GM12891 (cell line): ENCODE results near the gene DHTKD1. TPM values are rescaled to one million over a fixed set of nuclear protein-coding genes. Genes with fewer than 3 reads are reported as not detected.
A peak's percentile ranks its signal among the peaks of the same experiment; 100 is the strongest.

Experiments used
- DNase-seq: peaks from one replicate; pipeline ENCODE4 v3.0.0; 2011; ENCODE audit warnings: low spot score; ENCODE audit not compliant: insufficient read length
- FAIRE-seq: peaks from 2 replicates; lab custom pipeline; 2011; peaks lifted over from hg19 to GRCh38; lab: Jason Lieb, UNC
- PAX5 ChIP-seq: IDR thresholded peaks from 2 replicates; pipeline ENCODE4 v1.6.1; 2011; ENCODE audit warnings: low read length, moderate library complexity, mild to moderate bottlenecking; ENCODE audit not compliant: insufficient read depth, severe bottlenecking
- POLR2A ChIP-seq: IDR thresholded peaks from 2 replicates; pipeline ENCODE4 v1.6.1; 2011; ENCODE audit warnings: low read depth, low read length, control low read depth
- POLR2AphosphoS5 ChIP-seq: IDR thresholded peaks from 2 replicates; pipeline ENCODE4 v1.6.1; 2011; ENCODE audit warnings: low read depth, low read length, control low read depth
- POU2F2 ChIP-seq: IDR thresholded peaks from 2 replicates; pipeline ENCODE4 v1.6.1; 2011; ENCODE audit warnings: low read depth, mild to moderate bottlenecking, control low read depth, low read length, moderate library complexity
- SPI1 ChIP-seq: IDR thresholded peaks from 2 replicates; pipeline ENCODE4 v1.6.1; 2011; ENCODE audit warnings: low read depth, low read length, control low read depth
- TAF1 ChIP-seq: IDR thresholded peaks from 2 replicates; pipeline ENCODE4 v1.6.1; 2011; ENCODE audit warnings: low read depth, low read length, control low read depth
- polyA plus RNA-seq: library from polyadenylated mRNA; unstranded; fragments of >200 nt; gene quantifications from one replicate; pipeline ENCODE4 v1.2.1, GENCODE V29; 2012; ENCODE audit warnings: low read depth, missing spikeins, inconsistent platforms; ENCODE audit not compliant: missing spikeins

Gene DHTKD1, protein sequence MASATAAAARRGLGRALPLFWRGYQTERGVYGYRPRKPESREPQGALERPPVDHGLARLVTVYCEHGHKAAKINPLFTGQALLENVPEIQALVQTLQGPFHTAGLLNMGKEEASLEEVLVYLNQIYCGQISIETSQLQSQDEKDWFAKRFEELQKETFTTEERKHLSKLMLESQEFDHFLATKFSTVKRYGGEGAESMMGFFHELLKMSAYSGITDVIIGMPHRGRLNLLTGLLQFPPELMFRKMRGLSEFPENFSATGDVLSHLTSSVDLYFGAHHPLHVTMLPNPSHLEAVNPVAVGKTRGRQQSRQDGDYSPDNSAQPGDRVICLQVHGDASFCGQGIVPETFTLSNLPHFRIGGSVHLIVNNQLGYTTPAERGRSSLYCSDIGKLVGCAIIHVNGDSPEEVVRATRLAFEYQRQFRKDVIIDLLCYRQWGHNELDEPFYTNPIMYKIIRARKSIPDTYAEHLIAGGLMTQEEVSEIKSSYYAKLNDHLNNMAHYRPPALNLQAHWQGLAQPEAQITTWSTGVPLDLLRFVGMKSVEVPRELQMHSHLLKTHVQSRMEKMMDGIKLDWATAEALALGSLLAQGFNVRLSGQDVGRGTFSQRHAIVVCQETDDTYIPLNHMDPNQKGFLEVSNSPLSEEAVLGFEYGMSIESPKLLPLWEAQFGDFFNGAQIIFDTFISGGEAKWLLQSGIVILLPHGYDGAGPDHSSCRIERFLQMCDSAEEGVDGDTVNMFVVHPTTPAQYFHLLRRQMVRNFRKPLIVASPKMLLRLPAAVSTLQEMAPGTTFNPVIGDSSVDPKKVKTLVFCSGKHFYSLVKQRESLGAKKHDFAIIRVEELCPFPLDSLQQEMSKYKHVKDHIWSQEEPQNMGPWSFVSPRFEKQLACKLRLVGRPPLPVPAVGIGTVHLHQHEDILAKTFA
- polyA plus RNA-seq, result 12.3 TPM

DNA sequence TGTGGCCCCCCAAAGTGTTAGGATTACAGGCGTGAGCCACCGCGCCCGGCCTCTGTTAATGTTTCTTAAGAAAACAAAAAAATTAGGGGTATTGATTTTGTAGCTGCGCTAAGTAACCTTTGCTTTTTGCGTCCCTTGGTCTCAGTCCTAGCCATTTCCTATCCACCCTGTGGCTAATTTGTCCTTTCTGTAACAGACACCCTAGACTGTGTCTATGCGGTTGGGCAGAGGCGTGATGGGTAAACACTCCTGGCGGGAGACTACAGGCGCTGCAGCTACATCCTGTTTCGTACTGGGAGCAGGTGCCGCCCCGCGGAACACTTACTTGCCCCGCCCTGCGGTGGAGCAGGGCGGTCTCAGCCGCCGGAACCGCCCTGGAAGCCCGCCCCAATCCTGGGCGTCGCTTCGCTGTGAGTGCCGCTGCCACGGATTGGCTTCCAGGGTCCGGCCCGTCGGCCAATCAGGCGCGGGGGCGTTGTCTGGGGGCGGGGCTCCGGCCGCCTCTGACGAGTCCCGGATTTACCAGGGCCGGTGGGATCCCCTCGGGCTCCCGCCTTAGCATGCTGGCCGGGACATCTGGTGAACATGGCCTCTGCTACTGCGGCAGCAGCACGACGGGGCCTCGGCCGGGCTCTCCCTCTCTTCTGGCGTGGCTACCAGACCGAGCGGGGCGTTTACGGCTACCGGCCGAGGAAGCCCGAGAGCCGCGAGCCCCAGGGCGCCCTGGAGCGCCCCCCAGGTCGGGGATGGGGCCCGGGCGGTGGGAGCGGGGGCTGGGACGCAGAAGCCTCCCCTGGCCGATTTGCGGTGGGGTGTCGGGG is at the start of gene DHTKD1:
Gene DHTKD1 (plus strand): TSS at position 506 of the 821 bp plus-strand sequence. CDS start 80 bp downstream, at position 586.
- peak; percentile 55 for TF ChIP-seq POLR2A
- peak; percentile 15 for TF ChIP-seq PAX5
- no peak for TF ChIP-seq SPI1
- TF ChIP-seq POU2F2, result no peak
- TF ChIP-seq TAF1, result peak; percentile 63; the same call in 1 of the 2 replicates
- TF ChIP-seq POLR2AphosphoS5, result peak; percentile 64; the same call in 1 of the 2 replicates

DNA sequence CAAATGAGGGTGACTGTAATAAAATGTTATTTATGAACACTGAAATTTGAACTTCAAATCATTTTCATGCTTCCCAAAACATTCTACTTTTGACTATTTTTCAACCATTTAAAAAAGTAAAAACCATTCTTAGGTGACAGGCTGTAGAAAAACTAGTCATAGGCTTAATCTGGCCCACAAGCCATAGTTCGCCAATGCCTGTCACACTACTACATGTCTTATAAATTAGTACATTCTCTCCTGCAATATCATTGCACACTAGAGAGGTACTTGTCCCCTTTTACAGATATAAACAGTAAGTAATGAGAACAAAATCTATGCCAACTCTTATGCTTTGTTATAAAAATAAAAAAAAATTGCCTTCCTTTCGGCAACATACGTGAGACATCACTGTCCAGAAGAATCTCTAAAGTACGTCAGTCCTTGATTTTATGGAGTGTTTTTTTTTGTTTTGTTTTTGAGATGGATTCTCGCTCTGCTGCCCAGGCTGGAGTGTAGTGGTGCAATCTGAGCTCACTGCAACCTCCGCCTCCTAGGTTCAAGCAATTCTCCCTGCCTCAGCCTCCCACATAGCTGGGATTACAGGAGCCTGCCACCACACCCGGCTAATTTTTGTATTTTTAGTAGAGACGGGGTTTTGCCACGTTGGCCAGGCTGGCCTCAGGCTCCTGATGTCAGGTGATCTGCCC is 49.3 kb upstream of the DHTKD1 start:
- DNase-seq (no peak), FAIRE-seq (no peak)

More for the DNA sequence above, at the start of gene DHTKD1:
- DNase-seq, result peak; percentile 97
- peak; percentile 98 for FAIRE-seq

DNA sequence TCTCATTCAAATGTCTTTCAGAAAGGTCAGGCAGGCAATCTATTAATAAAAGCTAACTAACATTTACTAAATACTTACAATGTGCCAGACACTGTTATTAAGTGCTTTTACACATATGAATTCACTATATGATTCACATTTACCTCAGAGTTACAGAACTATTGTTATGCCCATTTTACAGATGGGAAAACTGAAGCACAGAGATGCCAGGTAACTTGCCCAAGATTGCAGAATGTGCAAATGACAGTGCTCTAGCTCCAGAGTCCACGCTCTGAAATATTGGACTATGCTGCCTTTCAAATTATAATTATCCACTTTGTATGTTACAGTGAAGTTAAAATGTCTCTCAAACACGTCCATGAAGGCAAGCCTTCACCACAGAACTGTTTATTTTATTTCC is 48.2 kb upstream of the DHTKD1 start:
- FAIRE-seq (no peak), DNase-seq (no peak)
- no peak for TF ChIP-seq TAF1
- no peak for TF ChIP-seq POLR2A
- no peak for TF ChIP-seq POU2F2
- TF ChIP-seq PAX5, result no peak
- TF ChIP-seq SPI1, result no peak
- TF ChIP-seq POLR2AphosphoS5, result no peak

More for the DNA sequence above, 49.3 kb upstream of the DHTKD1 start:
- TF ChIP-seq POLR2AphosphoS5, result no peak
- no peak for TF ChIP-seq PAX5

DNA sequence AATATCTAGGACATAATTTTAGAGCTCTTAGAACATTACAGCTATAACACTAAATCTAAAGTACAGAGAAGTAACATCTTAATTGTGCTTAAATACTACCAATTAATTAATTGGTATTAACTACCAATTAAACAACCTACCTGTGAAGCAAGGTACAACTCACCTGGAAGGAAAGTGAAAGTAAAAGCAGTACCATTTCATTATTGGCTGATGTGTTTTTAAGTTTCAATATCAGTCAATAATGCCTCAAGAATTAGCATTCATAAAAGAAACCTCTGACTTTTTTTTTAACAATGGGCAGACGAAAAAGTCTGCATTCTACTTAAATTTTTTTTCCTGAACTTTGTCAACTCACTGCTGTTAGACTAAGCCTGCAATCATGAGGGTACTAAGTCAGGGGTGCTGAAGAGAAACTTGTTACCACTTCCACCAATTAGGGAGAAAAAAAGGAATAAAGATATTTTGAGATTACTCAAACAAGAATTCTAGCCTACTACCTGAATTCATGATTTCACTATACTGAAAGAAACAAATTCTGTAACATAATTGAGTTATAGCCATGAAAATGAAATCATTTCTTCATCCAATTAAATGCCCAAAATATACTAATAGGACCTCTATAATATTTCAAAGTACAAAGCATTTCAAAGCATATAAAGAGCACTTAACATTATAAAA is 46.0 kb upstream of the DHTKD1 start:
- DNase-seq, result no peak
- TF ChIP-seq TAF1 (no peak), PAX5 (no peak), POLR2AphosphoS5 (no peak), POU2F2 (no peak), SPI1 (no peak), POLR2A (no peak)
- no peak for FAIRE-seq

- DNase-seq, result no peak
- TF ChIP-seq PAX5, result no peak
- TF ChIP-seq SPI1, result no peak
- TF ChIP-seq TAF1, result no peak
- no peak for TF ChIP-seq POLR2A
- TF ChIP-seq POLR2AphosphoS5, result no peak
- no peak for TF ChIP-seq POU2F2
- FAIRE-seq, result peak; percentile 26
Measured at GRCh38 chr10:12025591-12025990, 43.2 kb upstream of the DHTKD1 start.

DNA sequence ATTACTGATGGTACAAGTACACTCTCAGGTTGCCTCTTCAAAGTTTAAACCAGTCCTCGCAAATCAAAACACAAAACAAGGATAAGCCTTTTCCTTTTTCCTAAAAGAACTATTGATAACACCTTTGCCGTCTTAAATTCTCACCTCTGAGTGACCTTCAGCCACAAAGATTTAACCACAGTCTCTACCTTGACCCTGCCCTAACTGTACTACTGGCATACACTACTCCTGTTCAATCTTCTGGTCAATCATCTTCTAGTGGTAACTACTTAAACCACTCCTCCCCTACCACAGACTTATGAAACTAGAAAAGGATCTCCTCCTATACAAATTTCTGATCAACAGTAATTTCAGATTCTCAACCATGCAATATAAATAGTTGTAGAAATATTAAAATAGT is 41.2 kb upstream of the DHTKD1 start:
- no peak for DNase-seq
- FAIRE-seq, result no peak
- no peak for TF ChIP-seq POU2F2
- no peak for TF ChIP-seq POLR2AphosphoS5
- no peak for TF ChIP-seq TAF1
- no peak for TF ChIP-seq PAX5
- no peak for TF ChIP-seq SPI1
- TF ChIP-seq POLR2A, result 0 out of 2 replicates have a peak, but pooled peaks have one; percentile 16

GRCh38 chr10:12031404-12031803 is 37.4 kb upstream of the DHTKD1 start:
- DNase-seq (no peak), FAIRE-seq (no peak)
- no peak for TF ChIP-seq POLR2AphosphoS5
- TF ChIP-seq TAF1, result no peak
- TF ChIP-seq SPI1, result no peak
- TF ChIP-seq POLR2A, result no peak
- TF ChIP-seq POU2F2, result no peak
- TF ChIP-seq PAX5, result no peak

- no peak for DNase-seq
- TF ChIP-seq POU2F2 (no peak), POLR2A (no peak), PAX5 (no peak), TAF1 (no peak), SPI1 (no peak), POLR2AphosphoS5 (no peak)
- no peak for FAIRE-seq
Measured at GRCh38 chr10:12036073-12036655, 32.6 kb upstream of the DHTKD1 start.
